ENCODE measurements around the gene MCTP2. TPM values are rescaled to one million over a fixed set of nuclear protein-coding genes. Genes with fewer than 3 reads are reported as not detected.

Gene MCTP2
- total and polyA plus RNA-seq, 10 donors, result 5.6 to 205 (median 107) TPM

- Histone ChIP-seq H3K9me3 (no peaks in the 10 kb centered on the region), H3K4me3 (no peak overlapping the region), H3K36me3 (peaks cover 0 to 93% (median 15%) of the 10 kb centered on the region in 6 donors), H3K4me1 (no peaks in the 10 kb centered on the region), H3K27ac (peak overlapping the region in 4 of 8 donors; percentile 3 to 77 (median 45)), H3K27me3 (replicated peaks in 1 of 7) (no peaks in the 10 kb centered on the region)
- no peak for DNase-seq
- WGBS, 5 donors, result 79 to 90% (median 84%) methylated on average over 3 of the region's 3 CpGs
- intact Hi-C loops (cut with DNase I; ENCODE audit: low total_unique reads), result no loop called here
- no peak for TF ChIP-seq CTCF (IDR thresholded peaks at IDR 0.05 in 8 of 11, conservative IDR thresholded peaks at IDR 0.05 in 3 of 11)
- TF ChIP-seq POLR2A (IDR thresholded peaks at IDR 0.05), result no peak
- no peak for TF ChIP-seq POLR2AphosphoS5 (IDR thresholded peaks at IDR 0.05)
These were observed 122.1 kb downstream of the MCTP2 start for GRCh38 chr15:94353488-94353820.

- no peaks in the 10 kb centered on the region for H3K9me3 ChIP-seq
- no peaks in the 10 kb centered on the region for H3K27me3 ChIP-seq (replicated peaks in 1 of 7)
- H3K4me1 ChIP-seq, result peaks cover 0 to 7% (median 0%) of the 10 kb centered on the region in 6 donors
- no peak overlapping the region for H3K4me3 ChIP-seq
- whole genome bisulfite sequencing, 5 donors, result 79 to 95% (median 88%) methylated on average over 9 of the region's 9 CpGs
- H3K27ac ChIP-seq, result peak overlapping the region in 7 of 8 donors; percentile 17 to 77 (median 55)
- intact Hi-C loops (cut with DNase I; ENCODE audit: low total_unique reads), result no loop called here
- DNase-seq, result no peak
- TF ChIP-seq POLR2A (IDR thresholded peaks at IDR 0.05) (no peak), POLR2AphosphoS5 (IDR thresholded peaks at IDR 0.05) (no peak), CTCF (IDR thresholded peaks at IDR 0.05 in 8 of 11, conservative IDR thresholded peaks at IDR 0.05 in 3 of 11) (no peak)
- H3K36me3 ChIP-seq, result peaks cover 0 to 93% (median 17%) of the 10 kb centered on the region in 6 donors
These were observed 123.3 kb downstream of the MCTP2 start for GRCh38 chr15:94354655-94355054.

GRCh38 chr15:94359716-94360115 is 128.4 kb downstream of the MCTP2 start:
- TF ChIP-seq CTCF (IDR thresholded peaks at IDR 0.05 in 8 of 11, conservative IDR thresholded peaks at IDR 0.05 in 3 of 11) (no peak), POLR2A (IDR thresholded peaks at IDR 0.05) (no peak)
- peaks cover 0 to 23% (median 1%) of the 10 kb centered on the region in 6 donors for H3K4me1 ChIP-seq
- intact Hi-C loops (cut with DNase I; ENCODE audit: low total_unique reads), result no loop called here
- no peak for DNase-seq
- peak overlapping the region in 6 of 8 donors; percentile 39 to 77 (median 62) for H3K27ac ChIP-seq
- H3K4me3 ChIP-seq, result peak overlapping the region in 6 of 8 donors; percentile 1 to 46 (median 27)
- H3K9me3 ChIP-seq, result no peaks in the 10 kb centered on the region
- WGBS, 5 donors, result 81 to 90% (median 84%) methylated on average over 3 of the region's 3 CpGs
- no peaks in the 10 kb centered on the region for H3K27me3 ChIP-seq (replicated peaks in 1 of 7)
- peaks cover 0 to 87% (median 17%) of the 10 kb centered on the region in 6 donors for H3K36me3 ChIP-seq

GRCh38 chr15:94360251-94360685 is 128.9 kb downstream of the MCTP2 start:
- Histone ChIP-seq H3K4me1 (peaks cover 0 to 26% (median 1%) of the 10 kb centered on the region in 6 donors), H3K4me3 (peak overlapping the region in 6 of 8 donors; percentile 1 to 46 (median 27)), H3K9me3 (no peaks in the 10 kb centered on the region), H3K27me3 (replicated peaks in 1 of 7) (no peaks in the 10 kb centered on the region), H3K36me3 (peaks cover 0 to 84% (median 18%) of the 10 kb centered on the region in 6 donors), H3K27ac (peak overlapping the region in 7 of 8 donors; percentile 17 to 77 (median 59))
- WGBS, 5 donors, result 71 to 76% (median 72%) methylated on average over 7 of the region's 7 CpGs
- TF ChIP-seq POLR2A (IDR thresholded peaks at IDR 0.05) (no peak), POLR2AphosphoS5 (IDR thresholded peaks at IDR 0.05) (no peak), CTCF (IDR thresholded peaks at IDR 0.05 in 8 of 11, conservative IDR thresholded peaks at IDR 0.05 in 3 of 11) (no peak)
- no peak for DNase-seq
- intact Hi-C loops (cut with DNase I; ENCODE audit: low total_unique reads), result no loop called here

All from spleen (tissue), 11 donors.